SU-DHL-6 (cell line): Measurements from ENCODE around the gene ASPDH.

Source experiments
- H2AFZ ChIP-seq: fragments of 200-600 bp; sonication (generic); 2 replicates; pipeline ENCODE4 v1.6.1; 2014; ENCODE audit warnings: low read depth, mild to moderate bottlenecking, moderate library complexity, mixed read lengths, antibody characterized with exemption, low read length; ENCODE audit not compliant: severe bottlenecking
- H3F3A ChIP-seq: fragments of 200-600 bp; shearing (Covaris generic); 2 replicates; pipeline ENCODE4 v1.6.0; 2016; ENCODE audit warnings: antibody characterized with exemption, mild to moderate bottlenecking; ENCODE audit not compliant: insufficient read depth
- H3K27ac ChIP-seq: fragments of 200-600 bp; sonication (generic); 2 replicates; pipeline ENCODE4 v1.5.1; 2016; ENCODE audit warnings: low read depth, mild to moderate bottlenecking, low read length, moderate library complexity, mixed read lengths
- H3K27me3 ChIP-seq: fragments of 200-600 bp; sonication (generic), shearing (Covaris generic); 2 replicates; pipeline ENCODE4 v1.6.0; 2014; ENCODE audit warnings: mild to moderate bottlenecking, low read length
- H3K36me3 ChIP-seq: fragments of 200-600 bp; sonication (generic); 2 replicates; pipeline ENCODE4 v1.6.1; 2014; ENCODE audit warnings: mild to moderate bottlenecking, low read length, mixed read lengths
- H3K4me2 ChIP-seq: fragments of 300-600, 200-600 bp; shearing (Covaris generic), sonication (generic); 2 replicates; pipeline ENCODE4 v1.6.0; 2014; ENCODE audit warnings: low read length, low read depth, mild to moderate bottlenecking; ENCODE audit not compliant: poor library complexity, severe bottlenecking
- H3K4me3 ChIP-seq: fragments of 200-600 bp; sonication (generic); 2 replicates; pipeline ENCODE4 v1.5.1; 2014; ENCODE audit warnings: antibody characterized with exemption, low read length, mild to moderate bottlenecking, mixed read lengths; ENCODE audit not compliant: insufficient read depth, poor library complexity, severe bottlenecking
- H3K79me2 ChIP-seq: fragments of 200-600 bp; sonication (generic); 2 replicates; pipeline ENCODE4 v1.6.1; 2014; ENCODE audit warnings: mild to moderate bottlenecking, low read length, moderate library complexity; ENCODE audit not compliant: insufficient read depth
- H3K9ac ChIP-seq: fragments of 200-600 bp; sonication (generic); 2 replicates; pipeline ENCODE4 v1.7.0; 2014; ENCODE audit warnings: mild to moderate bottlenecking, low read length
- H3K9me2 ChIP-seq: fragments of 200-600 bp; sonication (generic); replicated peaks from 2 replicates; pipeline ENCODE4 v1.6.1; 2014; ENCODE audit warnings: low read length; ENCODE audit not compliant: insufficient read depth
- H3K9me3 ChIP-seq: fragments of 200-600 bp; sonication (generic); 2 replicates; pipeline ENCODE4 v1.6.1; 2014; ENCODE audit warnings: low read length, mixed read lengths; ENCODE audit not compliant: insufficient read depth
- H4K20me1 ChIP-seq: fragments of 200-600 bp; sonication (generic); 2 replicates; pipeline ENCODE4 v1.6.1; 2014; ENCODE audit warnings: low read depth, mild to moderate bottlenecking, antibody characterized with exemption, low read length, moderate library complexity, mixed read lengths
- EZH2phosphoT487 ChIP-seq: fragments of 200-600 bp; sonication (generic), shearing (Covaris generic); conservative IDR thresholded peaks from 2 replicates; pipeline ENCODE4 v1.6.1; 2018; ENCODE audit warnings: mild to moderate bottlenecking, antibody characterized with exemption, low read length, moderate library complexity, mixed read lengths
- TF ChIP-seq, protein P1 (sequence below): fragments of 200-600 bp; sonication (generic); IDR thresholded peaks from one replicate; pipeline ENCODE4 v1.5.1; 2017; ENCODE audit warnings: antibody characterized with exemption, mild to moderate bottlenecking, low read length, moderate library complexity; ENCODE audit not compliant: insufficient read depth, poor library complexity, severe bottlenecking

Gene ASPDH

DNA sequence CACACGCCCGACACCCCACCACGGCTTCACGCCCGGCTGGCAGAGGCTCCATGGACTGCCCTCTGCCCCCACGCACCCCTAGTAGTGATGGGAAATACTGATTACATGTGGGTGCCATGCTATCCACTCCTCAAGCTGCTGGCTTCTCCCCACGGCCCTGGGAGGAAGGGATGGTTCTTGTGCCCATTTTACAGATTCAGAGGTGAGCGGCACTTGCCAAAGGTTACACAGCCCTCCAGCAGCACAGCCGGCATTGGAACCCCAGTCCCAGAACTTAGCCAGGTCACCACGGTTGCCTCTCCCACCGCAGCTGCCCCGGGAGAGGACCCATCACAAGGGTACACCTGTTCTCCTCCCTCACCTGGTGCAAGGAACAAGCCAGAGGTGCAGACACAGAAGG is 41.3 kb upstream of the ASPDH start:
- no peaks in the 10 kb centered on the region for H3K9me2 ChIP-seq
- H3K9me3 ChIP-seq, result no peaks in the 10 kb centered on the region
- TF ChIP-seq, protein P1, sequence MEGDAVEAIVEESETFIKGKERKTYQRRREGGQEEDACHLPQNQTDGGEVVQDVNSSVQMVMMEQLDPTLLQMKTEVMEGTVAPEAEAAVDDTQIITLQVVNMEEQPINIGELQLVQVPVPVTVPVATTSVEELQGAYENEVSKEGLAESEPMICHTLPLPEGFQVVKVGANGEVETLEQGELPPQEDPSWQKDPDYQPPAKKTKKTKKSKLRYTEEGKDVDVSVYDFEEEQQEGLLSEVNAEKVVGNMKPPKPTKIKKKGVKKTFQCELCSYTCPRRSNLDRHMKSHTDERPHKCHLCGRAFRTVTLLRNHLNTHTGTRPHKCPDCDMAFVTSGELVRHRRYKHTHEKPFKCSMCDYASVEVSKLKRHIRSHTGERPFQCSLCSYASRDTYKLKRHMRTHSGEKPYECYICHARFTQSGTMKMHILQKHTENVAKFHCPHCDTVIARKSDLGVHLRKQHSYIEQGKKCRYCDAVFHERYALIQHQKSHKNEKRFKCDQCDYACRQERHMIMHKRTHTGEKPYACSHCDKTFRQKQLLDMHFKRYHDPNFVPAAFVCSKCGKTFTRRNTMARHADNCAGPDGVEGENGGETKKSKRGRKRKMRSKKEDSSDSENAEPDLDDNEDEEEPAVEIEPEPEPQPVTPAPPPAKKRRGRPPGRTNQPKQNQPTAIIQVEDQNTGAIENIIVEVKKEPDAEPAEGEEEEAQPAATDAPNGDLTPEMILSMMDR, result no peak
- TF ChIP-seq EZH2phosphoT487, result no peak
- H3K36me3 ChIP-seq, result no peaks in the 10 kb centered on the region
- no peak overlapping the region for H3K4me3 ChIP-seq
- no peak overlapping the region for H3K27ac ChIP-seq
- no peaks in the 10 kb centered on the region for H3F3A ChIP-seq
- H2AFZ ChIP-seq, result no peak overlapping the region
- no peak overlapping the region for H3K9ac ChIP-seq
- H3K27me3 ChIP-seq, result no peaks in the 10 kb centered on the region
- H3K4me2 ChIP-seq, result no peak overlapping the region
- no peaks in the 10 kb centered on the region for H4K20me1 ChIP-seq
- no peaks in the 10 kb centered on the region for H3K79me2 ChIP-seq

DNA sequence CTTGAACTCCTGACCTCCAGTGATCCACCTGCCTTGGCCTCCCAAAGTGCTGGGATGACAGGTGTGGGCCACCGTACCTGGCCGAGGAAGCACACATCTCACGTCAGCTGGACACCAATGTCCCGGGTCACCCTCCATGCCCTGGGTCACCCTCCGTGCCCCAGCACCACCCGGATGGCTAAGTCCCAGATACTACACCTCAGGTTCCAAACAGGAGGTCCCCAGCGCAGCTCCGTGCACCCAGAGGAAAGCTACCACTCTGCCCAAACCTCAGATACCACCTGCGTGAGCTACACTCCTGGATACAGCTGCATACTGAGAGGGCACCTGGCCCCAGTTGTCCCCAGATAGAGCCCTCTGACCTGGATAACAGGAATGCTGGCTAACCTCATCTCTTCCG is 40.5 kb upstream of the ASPDH start:
- Histone ChIP-seq H3K9me2 (no peaks in the 10 kb centered on the region), H3K36me3 (no peaks in the 10 kb centered on the region), H3F3A (no peaks in the 10 kb centered on the region), H3K79me2 (no peaks in the 10 kb centered on the region), H4K20me1 (no peaks in the 10 kb centered on the region), H3K27me3 (no peaks in the 10 kb centered on the region), H3K4me3 (no peak overlapping the region), H3K4me2 (no peak overlapping the region), H2AFZ (no peak overlapping the region), H3K9me3 (no peaks in the 10 kb centered on the region), H3K9ac (no peak overlapping the region), H3K27ac (no peak overlapping the region)
- TF ChIP-seq, protein P1, result no peak
- no peak for TF ChIP-seq EZH2phosphoT487

DNA sequence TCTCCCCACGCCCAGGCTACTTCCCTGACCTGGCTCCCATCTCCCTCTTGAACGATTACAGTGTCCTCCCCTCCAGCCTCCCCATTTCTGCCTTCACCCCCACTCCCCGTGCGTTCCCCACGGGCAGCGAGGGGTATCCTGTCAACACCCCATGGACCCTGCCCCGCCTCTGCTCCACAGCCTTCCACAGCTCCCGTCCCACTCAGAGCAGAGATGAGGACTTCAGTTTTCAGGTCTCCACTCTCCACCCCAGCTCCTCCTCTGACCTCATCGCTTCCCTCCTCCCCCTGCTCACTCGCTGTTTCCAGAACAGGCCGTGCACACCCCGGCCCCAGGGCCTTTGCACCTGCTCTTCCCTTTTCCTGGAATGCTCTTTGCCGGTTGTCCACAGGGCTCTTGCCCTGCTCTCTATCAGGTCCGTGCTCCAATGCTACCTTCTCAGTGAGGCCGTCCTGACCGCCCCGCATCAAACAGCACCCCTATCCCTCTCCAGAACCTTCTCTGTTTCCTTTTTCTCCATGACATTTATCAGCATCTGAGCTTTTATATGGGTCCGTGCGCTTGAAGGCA is 39.5 kb upstream of the ASPDH start:
- H3F3A ChIP-seq, result no peaks in the 10 kb centered on the region
- no peak overlapping the region for H3K4me3 ChIP-seq
- no peak overlapping the region for H3K9ac ChIP-seq
- no peak overlapping the region for H3K4me2 ChIP-seq
- H3K27ac ChIP-seq, result no peak overlapping the region
- no peaks in the 10 kb centered on the region for H3K9me2 ChIP-seq
- no peaks in the 10 kb centered on the region for H3K79me2 ChIP-seq
- TF ChIP-seq, protein P1, result no peak
- no peak for TF ChIP-seq EZH2phosphoT487
- H3K27me3 ChIP-seq, result no peaks in the 10 kb centered on the region
- H4K20me1 ChIP-seq, result no peaks in the 10 kb centered on the region
- no peak overlapping the region for H2AFZ ChIP-seq
- no peaks in the 10 kb centered on the region for H3K36me3 ChIP-seq
- H3K9me3 ChIP-seq, result no peaks in the 10 kb centered on the region
